Heart right ventricle (tissue), 16 donors: ENCODE measurements around the gene PRELID3B. TPM values are rescaled to one million over a fixed set of nuclear protein-coding genes. Genes with fewer than 3 reads are reported as not detected.

Experiments used
- ATAC-seq, 8 donors: fragments of 200-7000 bp; cut with Tn5 transposase; one replicate each; pipeline ENCODE4 v1.9.1; 2020; ENCODE audit warnings: mild to moderate bottlenecking in 8 of 8, moderate library complexity in 8 of 8, moderate number of reproducible peaks in 1 of 8
- DNase-seq, 2 donors: peaks; one replicate each; pipeline ENCODE4 v3.0.0-alpha.2; 2020
- H3K27ac ChIP-seq, 10 donors: fragments of 200-600 bp; sonication (generic) in 2 of 10; one replicate each; pipeline versions ENCODE4 v1.5.0 to v1.8.0; 2020 to 2022; ENCODE audit warnings: mild to moderate bottlenecking in 3 of 10
- H3K27me3 ChIP-seq, 7 donors: fragments of 200-600 bp; one replicate each; pipeline ENCODE4 v1.8.0; 2021 to 2022; ENCODE audit warnings: mild to moderate bottlenecking in 2 of 7
- H3K36me3 ChIP-seq, 9 donors: fragments of 200-600 bp; sonication (generic) in 1 of 9; one replicate each; pipeline versions ENCODE4 v1.5.0 to v1.8.0; 2020 to 2022; ENCODE audit warnings: mild to moderate bottlenecking in 2 of 9
- H3K4me1 ChIP-seq, 9 donors: fragments of 200-600 bp; sonication (generic) in 1 of 9; one replicate each; pipeline versions ENCODE4 v1.5.0 to v1.8.0; 2020 to 2022; ENCODE audit warnings: mild to moderate bottlenecking in 4 of 9
- H3K4me3 ChIP-seq, 10 donors: fragments of 200-600 bp; sonication (generic) in 2 of 10; one replicate each; pipeline versions ENCODE4 v1.5.0 to v1.8.0; 2020 to 2022; ENCODE audit warnings: mild to moderate bottlenecking in 7 of 10, moderate library complexity in 2 of 10
- H3K9me3 ChIP-seq, 11 donors: fragments of 200-600 bp in 10 of 11; sonication (generic) in 2 of 11; one replicate each; pipeline versions ENCODE4 v1.5.0 to v1.8.0; 2013 to 2022; ENCODE audit warnings: mild to moderate bottlenecking in 2 of 11, control low read depth in 1 of 11, moderate library complexity in 1 of 11
- CTCF ChIP-seq, 9 donors: fragments of 200-600 bp; sonication (generic) in 2 of 9; IDR thresholded peaks; one replicate each; pipeline versions ENCODE4 v1.5.0 to v1.8.0; 2021 to 2022; ENCODE audit warnings: antibody characterized with exemption in 9 of 9, mild to moderate bottlenecking in 5 of 9, moderate library complexity in 1 of 9
- WGBS, 2 donors: extraction: QIAGEN DNeasy Blood & Tissue Kit; methylation state at CpG; one replicate each; pipeline ENCODE4 v1.1.7; 2013; ENCODE audit warnings: inconsistent platforms in 1 of 2; 5-methylcytosine and 5-hydroxymethylcytosine counted together
- intact Hi-C, 10 donors: fragments of 100-400 bp; cut with DNase I; formaldehyde crosslinking; loops; one replicate each; pipeline versions ENCODE4 v1.11.1 to v1.14.2; 2022
- polyA plus RNA-seq, 2 donors: library from polyadenylated mRNA; stranded (reverse); fragments of 200-250 nt; gene quantifications; one replicate each; pipeline ENCODE4 v1.2.3, GENCODE V29; 2013
- total RNA-seq, 10 donors: library from RNA; stranded (reverse); fragmentation: NEBNext Ultra II Directional in 3 of 10; extraction: Animal tissue kit (Norgen Biotek cat#: 25700) in 3 of 10; gene quantifications; one replicate each; pipeline versions ENCODE4 v1.2.1 to v1.2.4, GENCODE V29; 2021 to 2023
- donor health status: Arrhythmogenic right ventricular cardiomyopathy.
- donor health status: ischemic (EF 13 %, LVEDD 7.1; RV severe dilation, severe dysfunction).
- donor health status: healthy with polysubstance abuse.
- donor health status: DM: no; HTN: yes; CAD: no.
- donor health status: DM: no; HTN: no; CAD: no.
- donor health status: ischemic (EF 25% LVEDD 6.9; RV normal size, moderate dysfunction).
- donor health status: ischemic (EF 25% LVEDD 5.7; RV mildly dilated, moderate dysfunction).
- donor health status: healthy.
- donor health status: DM: yes; HTN: yes; CAD: no.
- donor health status: Ischemic cardiomyopathy.
- donor health status: ischemic (EF 35%, LVEDD 5.7; RV mildly dilated, moderate dysfunction).
- donor health status: nonischemic (EF 11% LVEDD 7.7; RV severe dilation, severe dysfunction).
- donor health status: DM: yes; HTN: yes; CAD: no.
- donor health status: PGD.
- donor health status: ischemic (EF 29% LVEDD 5.4; RV normal size, mild dysfunction).
- donor health status: nonischemic (EF 23%, LVEDD 6.1; RV moderate dilation, normal function).

Gene PRELID3B
- total and polyA plus RNA-seq, 12 donors, result 11.5 to 55.9 (median 45.3) TPM

- H3K27ac ChIP-seq, result no peak overlapping the region
- no peak for TF ChIP-seq CTCF (IDR thresholded peaks at IDR 0.05)
- H3K27me3 ChIP-seq, result no peaks in the 10 kb centered on the region
- H3K36me3 ChIP-seq, result peaks cover 0 to 70% (median 39%) of the 10 kb centered on the region in 9 donors
- ATAC-seq (no peak), DNase-seq (no peak)
- 92% methylated on average over 12 of the region's 12 CpGs for WGBS, 2 donors
- intact Hi-C loops, result loop anchor here in 5 of 10 donors (10.0 kb wide), 4 partner anchors 53 to 653 kb away; partner anchors contain the start of genes NELFCD (in 1 of the 5), STX16 (in 1 of the 5) and VAPB (in 1 of the 5)
- no peak overlapping the region for H3K4me3 ChIP-seq
- H3K9me3 ChIP-seq, result no peaks in the 10 kb centered on the region
- H3K4me1 ChIP-seq, result peaks cover 5 to 45% (median 32%) of the 10 kb centered on the region in 9 donors
Observed at GRCh38 chr20:59037386-59037785, 5.2 kb downstream of the PRELID3B start.

GRCh38 chr20:59035381-59035780, 7.2 kb downstream of the PRELID3B start:
- peaks cover 11 to 39% (median 29%) of the 10 kb centered on the region in 9 donors for H3K4me1 ChIP-seq
- peaks cover 0 to 67% (median 39%) of the 10 kb centered on the region in 9 donors for H3K36me3 ChIP-seq
- ATAC-seq (no peak), DNase-seq (no peak)
- no peak overlapping the region for H3K27ac ChIP-seq
- TF ChIP-seq CTCF (IDR thresholded peaks at IDR 0.05), result no peak
- intact Hi-C loops, result loop anchor here in 5 of 10 donors (10.0 kb wide), 4 partner anchors 51 to 651 kb away; partner anchors contain the start of genes NELFCD (in 1 of the 5), STX16 (in 1 of the 5) and VAPB (in 1 of the 5)
- no peaks in the 10 kb centered on the region for H3K27me3 ChIP-seq
- WGBS, 2 donors, result 94 to 98% methylated on average over 3 of the region's 3 CpGs
- no peaks in the 10 kb centered on the region for H3K9me3 ChIP-seq
- H3K4me3 ChIP-seq, result no peak overlapping the region

GRCh38 chr20:59033616-59034165, 8.9 kb downstream of the PRELID3B start:
- Histone ChIP-seq H3K4me1 (peaks cover 17 to 41% (median 35%) of the 10 kb centered on the region in 9 donors), H3K9me3 (no peaks in the 10 kb centered on the region), H3K27ac (no peak overlapping the region), H3K27me3 (no peaks in the 10 kb centered on the region), H3K36me3 (peaks cover 0 to 75% (median 52%) of the 10 kb centered on the region in 9 donors), H3K4me3 (no peak overlapping the region)
- intact Hi-C loops, result loop anchor here in 8 of 10 donors (2.0 to 10.0 kb wide), 9 partner anchors 46 to 649 kb away; partner anchors contain the start of genes NELFCD (in 2 of the 8), STX16 (in 1 of the 8) and VAPB (in 1 of the 8)
- ATAC-seq (no peak), DNase-seq (no peak)
- TF ChIP-seq CTCF (IDR thresholded peaks at IDR 0.05), result no peak
- 90 to 94% methylated on average over 2 of the region's 2 CpGs for WGBS, 2 donors

GRCh38 chr20:59033093-59033492, 9.5 kb downstream of the PRELID3B start:
- H3K36me3 ChIP-seq, result peaks cover 0 to 77% (median 51%) of the 10 kb centered on the region in 9 donors
- peak overlapping the region; percentile 55 to 96 (median 82) for H3K4me3 ChIP-seq
- H3K27me3 ChIP-seq, result no peaks in the 10 kb centered on the region
- no peaks in the 10 kb centered on the region for H3K9me3 ChIP-seq
- 95 to 100% methylated on average over 1 of the region's 1 CpG for WGBS, 2 donors
- H3K27ac ChIP-seq, result peak overlapping the region in 9 of 10 donors; percentile 84 to 96 (median 94)
- intact Hi-C loops, result loop anchor here in 8 of 10 donors (2.0 to 10.0 kb wide), 9 partner anchors 46 to 648 kb away; partner anchors contain the start of genes NELFCD (in 2 of the 8), STX16 (in 1 of the 8) and VAPB (in 1 of the 8)
- DNase-seq, result no peak
- peaks cover 17 to 47% (median 41%) of the 10 kb centered on the region in 9 donors for H3K4me1 ChIP-seq
- no peak for ATAC-seq
- TF ChIP-seq CTCF (IDR thresholded peaks at IDR 0.05), result no peak
